Astrocyte (in vitro differentiated cells and primary cell): Measurements from ENCODE around the gene PTGIS.

Experiments used
- CTCF ChIP-seq: IDR thresholded peaks from 2 replicates; pipeline ENCODE4 v1.5.1; 2011; ENCODE audit warnings: low read depth, mild to moderate bottlenecking, inconsistent platforms, low read length, moderate library complexity; ENCODE audit not compliant: insufficient read depth
- EZH2 ChIP-seq: IDR thresholded peaks from 2 replicates; pipeline ENCODE4 v1.6.1; 2012; ENCODE audit warnings: mild to moderate bottlenecking, low read length, inconsistent platforms; ENCODE audit not compliant: insufficient read depth

DNA sequence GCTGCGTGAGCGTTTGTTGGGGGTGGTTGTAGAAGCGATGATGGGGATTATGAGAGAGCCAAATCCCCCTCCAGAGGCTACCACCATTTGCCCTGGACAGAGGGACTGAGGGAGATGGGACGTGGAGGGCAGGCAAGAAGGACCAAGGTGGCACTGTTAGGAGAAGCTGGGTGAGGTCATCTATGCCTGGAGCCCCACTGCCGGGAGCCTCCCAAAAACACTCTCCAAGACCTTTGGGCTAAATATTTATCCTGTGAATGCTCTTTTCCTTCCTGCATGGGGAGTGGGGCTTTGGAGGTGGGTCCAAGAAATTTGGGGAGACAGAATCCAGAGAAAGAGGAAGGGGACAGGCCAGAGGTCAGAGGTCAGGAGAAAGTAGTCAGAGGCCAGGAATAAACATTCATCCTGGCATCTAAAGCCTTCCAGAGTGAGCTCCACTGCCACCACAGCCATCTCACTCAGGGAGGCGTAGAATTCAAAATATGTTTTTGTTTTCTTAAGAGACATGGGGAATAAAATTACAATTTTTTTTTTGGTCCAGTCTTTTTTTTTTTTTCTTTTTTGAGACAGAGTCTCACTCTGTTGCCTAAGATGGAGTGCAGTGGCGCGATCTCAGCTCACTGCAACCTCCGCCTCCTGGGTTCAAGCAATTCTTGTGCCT, 17.8 kb upstream of the PTGIS start:
- TF ChIP-seq EZH2 = no peak
- no peak for TF ChIP-seq CTCF
